Measurements from ENCODE around the gene AMY2A.

GRCh38 chr1:103569493-103569892 lies 47.7 kb upstream of the AMY2A start:
- TF ChIP-seq CTCF (IDR thresholded peaks at IDR 0.05; ENCODE audit: low read depth, low read length, poor library complexity, severe bottlenecking): no peak
- TF ChIP-seq EZH2phosphoT487 (IDR thresholded peaks at IDR 0.05; ENCODE audit: borderline replicate concordance, low read length): no peak

All from DOHH2 (cell line).